NCI-H2107 treated with DMSO at 0.1 percent for 48 hours (cell line): ENCODE data around the gene CEP63.
"Not testable (repeated sequence)": the region's sequence is repeated elsewhere in the genome, so short reads cannot be mapped to it uniquely, and the experiment has no call there.

Experiments used
- DNase-seq: peaks from one replicate; lab custom pipeline; 2025; ENCODE audit not compliant: unreplicated experiment; lab: John Stamatoyannopoulos, UW

CEP63 gene

DNA sequence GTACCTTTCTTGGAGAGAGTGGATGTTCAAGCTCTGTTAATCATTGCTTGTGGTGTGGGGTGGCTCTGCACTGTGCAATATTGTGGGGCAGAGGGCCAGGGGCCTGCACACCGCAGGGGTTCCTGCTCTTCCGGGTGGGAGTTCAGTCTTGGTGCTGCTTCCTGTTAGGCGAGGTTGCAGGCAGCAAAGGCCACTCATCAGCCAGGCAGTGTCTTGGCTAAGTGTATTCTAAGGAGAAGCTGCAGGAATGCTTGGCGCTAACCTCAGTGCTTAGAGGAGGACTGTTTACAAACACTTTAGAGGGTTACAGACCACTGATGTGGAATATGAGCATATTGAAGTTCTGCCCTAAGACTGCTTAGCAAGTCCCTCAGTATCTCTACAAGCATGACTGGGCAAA is 81.7 kb downstream of the CEP63 start:
- DNase-seq, result no peak

DNA sequence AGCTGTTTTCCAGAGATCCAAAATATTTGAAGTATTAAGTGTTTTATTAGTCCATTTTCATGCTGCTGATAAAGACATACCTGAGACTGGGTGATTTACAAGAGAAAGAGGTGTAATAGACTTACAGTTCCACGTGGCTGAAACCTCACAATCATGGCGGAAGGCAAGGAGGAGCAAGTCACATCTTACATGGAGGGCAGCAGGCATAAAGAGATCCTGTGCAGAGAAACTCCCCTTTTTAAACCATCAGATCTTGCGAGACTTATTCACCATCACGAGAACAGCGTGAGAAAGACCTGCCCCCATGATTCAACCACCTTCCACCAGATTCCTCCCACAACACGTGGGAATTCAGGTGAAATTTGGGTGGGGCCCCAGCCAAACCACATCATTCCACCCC is 82.9 kb downstream of the CEP63 start:
- no peak for DNase-seq

DNA sequence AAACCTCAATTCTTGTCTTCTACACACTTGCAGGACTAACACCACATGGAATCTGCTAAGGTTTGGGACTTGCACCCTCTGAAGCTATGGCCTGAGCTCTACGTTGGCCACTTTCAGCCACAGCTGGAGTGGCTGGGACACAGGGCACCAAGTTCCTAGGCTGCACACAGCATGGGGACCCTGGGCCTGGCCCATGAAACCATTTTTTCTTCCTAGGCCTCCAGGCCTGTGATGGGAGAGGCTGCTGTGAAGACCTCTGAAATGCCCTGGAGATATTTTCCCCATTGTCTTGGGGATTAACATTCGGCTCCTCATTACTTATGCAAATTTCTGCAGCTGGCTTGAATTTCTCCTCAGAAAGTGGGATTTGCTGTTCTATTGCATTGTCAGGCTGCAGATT is 84.0 kb downstream of the CEP63 start:
- DNase-seq, result not testable (repeated sequence)

DNA sequence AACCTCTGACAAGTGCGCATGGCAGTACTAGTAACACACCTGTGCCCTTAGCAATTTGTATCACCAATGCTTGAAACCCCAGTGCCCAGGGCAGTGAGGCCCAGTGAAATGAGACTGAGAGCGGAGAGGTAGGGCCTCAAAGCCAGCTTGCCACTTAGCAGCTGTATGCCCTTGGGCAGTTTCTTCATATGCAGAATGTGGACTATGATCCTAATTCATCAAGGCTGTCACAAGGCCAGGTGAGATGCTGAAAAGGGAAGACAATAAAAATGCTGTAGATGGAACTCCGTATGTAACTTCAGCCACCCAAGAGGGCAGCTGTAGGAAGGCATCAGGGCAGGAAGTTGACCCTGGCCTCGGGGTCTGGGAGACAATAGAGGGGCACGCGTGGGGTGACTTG is 90.6 kb downstream of the CEP63 start:
- DNase-seq, result no peak

DNA sequence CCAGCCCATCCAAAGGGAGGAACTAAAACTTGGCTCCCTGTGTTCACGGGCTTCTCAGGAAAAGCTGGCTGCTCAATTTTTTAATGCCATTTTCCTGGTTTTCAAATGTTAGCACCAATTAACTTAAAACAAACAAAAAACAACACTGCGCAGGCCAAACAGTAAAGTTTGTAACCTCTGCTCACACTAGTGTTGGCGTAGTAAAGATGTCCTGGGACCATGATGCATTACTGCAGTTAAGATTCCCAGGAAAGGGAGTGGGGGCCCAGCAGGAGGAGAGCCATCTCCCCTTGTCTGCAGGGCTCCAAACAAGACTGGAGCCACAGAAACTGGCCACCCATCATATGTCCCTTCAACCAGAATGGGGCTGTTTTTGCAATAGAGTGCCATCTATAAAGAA is 91.0 kb downstream of the CEP63 start:
- DNase-seq, result no peak

DNA sequence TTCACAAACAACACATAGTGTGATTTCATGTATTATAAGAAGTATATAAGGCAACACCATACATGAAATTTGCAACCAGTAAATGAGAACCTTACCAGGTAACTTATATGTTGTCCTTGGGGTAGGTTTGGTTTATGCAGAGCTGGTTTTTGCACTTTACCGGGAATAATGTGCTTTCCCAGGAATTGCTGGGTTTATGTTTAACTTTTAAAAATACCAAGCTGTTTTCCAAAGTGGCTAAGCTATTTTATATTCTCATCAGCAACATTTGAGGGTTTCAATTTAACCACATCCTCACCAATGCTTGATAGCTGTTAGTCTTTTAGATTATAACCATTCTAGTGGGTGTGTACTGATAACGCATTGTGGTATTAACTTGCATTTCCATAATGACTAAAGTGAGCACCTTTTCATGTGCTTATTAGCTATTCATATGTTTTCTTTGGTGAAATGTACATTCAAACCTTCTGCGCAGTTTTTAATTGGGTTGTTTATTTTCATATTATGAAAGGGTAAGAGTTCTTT is 93.3 kb downstream of the CEP63 start:
- DNase-seq, result no peak

DNA sequence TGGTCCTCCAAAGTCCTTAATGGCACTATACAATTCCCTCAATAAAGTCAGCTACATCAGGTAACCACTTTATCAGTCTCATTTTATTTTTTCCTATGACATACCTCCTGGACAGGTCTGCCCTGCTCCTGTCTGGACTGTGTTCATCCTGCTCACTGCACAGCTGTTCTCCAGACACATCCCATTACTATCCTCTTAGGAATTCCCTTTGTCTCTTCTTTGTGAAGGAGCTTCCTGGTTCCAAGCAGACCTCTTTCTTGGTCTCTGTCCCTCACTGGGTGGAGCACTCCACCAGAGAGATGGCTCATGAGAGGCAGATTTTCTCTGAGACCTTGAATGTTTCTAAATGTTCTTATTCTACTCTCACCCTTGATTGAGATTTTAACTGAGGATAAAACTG is 104.9 kb downstream of the CEP63 start:
- no peak for DNase-seq

DNA sequence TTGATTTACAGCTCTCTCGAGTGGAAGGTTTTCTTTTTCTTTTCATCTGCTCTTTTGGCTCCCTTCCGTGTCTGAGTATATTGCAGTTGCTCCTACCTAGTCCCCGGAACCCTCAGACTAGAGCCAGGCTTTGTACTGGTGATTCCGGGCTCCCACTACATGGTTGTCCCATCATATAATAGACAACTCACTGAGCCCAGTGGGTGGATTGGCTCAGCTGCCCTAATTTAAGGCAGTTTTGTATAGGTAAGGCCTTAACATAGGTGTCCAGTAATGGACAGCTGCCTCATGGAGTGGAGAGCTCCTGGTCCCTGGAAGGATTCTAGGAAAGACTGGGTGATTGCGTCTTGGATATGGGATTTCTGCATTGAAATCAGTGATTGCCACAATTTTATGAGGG is 106.9 kb downstream of the CEP63 start:
- DNase-seq, result no peak

DNA sequence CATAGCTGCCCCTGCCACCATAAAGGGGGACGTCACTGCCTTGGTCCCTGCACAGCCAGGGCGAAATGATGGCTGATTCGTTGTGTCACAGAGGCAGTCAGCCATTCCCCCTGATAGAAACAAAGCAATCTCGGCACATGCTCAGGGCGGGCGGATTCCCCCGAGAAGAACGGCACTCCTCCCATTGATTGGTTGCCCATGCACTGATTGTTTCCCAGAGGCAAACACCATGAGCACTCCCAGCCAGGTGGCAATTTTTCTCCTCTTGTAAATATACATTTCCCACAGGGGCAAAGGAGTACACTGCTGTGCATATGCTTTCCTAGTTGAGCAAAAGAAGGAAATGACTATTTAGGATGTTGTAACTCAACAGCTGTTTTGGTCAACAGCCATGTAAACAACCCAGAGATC is 108.5 kb downstream of the CEP63 start:
- peak; percentile 9 for DNase-seq

DNA sequence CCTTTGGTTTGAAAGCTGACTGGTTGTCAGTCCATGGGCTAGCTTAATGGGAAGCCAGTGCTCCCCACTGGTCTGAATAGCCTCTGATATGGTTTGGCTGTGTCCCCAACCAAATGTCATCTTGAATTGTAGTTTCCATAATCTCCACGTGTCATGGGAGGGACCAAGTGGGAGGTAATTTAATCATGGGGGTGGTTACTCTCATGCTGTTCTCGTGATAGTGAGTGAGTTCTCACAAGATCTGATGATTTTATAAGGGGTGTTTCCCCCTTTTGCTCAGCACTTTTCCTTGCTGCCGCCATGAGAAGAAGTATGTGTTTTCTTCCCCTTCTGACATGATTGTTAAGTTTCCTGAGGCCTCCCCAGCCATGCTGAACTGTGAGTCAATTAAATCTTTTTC is 109.1 kb downstream of the CEP63 start:
- not testable (repeated sequence) for DNase-seq

DNA sequence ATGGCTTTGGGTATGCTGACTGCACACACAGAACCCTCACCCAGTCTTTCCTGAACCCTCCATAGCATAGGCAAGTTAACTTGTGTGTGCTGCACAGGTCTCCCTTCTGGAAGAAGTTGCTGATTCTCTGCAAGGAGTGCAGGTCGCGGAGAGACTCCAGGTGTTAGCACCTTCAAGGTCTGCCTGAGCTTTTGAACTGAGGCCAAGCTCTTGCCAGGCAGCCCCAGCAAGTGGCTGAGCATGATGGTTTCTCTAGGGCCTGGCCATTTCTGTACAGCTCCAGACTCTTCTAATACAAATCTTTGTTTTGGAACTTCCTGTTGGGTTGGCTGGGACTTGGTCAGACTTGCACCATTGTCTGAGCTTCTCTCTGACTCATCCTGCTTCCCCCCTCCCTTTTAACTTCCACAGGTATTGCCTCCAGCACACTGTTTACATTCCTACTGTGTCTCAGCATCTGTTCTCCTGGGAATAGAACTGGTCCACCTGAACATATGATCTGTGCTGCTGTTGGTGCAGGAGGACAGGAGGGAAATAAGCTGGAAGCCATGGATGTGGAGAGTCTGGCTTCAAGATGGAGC is 111.6 kb downstream of the CEP63 start:
- peak; percentile 7 for DNase-seq

DNA sequence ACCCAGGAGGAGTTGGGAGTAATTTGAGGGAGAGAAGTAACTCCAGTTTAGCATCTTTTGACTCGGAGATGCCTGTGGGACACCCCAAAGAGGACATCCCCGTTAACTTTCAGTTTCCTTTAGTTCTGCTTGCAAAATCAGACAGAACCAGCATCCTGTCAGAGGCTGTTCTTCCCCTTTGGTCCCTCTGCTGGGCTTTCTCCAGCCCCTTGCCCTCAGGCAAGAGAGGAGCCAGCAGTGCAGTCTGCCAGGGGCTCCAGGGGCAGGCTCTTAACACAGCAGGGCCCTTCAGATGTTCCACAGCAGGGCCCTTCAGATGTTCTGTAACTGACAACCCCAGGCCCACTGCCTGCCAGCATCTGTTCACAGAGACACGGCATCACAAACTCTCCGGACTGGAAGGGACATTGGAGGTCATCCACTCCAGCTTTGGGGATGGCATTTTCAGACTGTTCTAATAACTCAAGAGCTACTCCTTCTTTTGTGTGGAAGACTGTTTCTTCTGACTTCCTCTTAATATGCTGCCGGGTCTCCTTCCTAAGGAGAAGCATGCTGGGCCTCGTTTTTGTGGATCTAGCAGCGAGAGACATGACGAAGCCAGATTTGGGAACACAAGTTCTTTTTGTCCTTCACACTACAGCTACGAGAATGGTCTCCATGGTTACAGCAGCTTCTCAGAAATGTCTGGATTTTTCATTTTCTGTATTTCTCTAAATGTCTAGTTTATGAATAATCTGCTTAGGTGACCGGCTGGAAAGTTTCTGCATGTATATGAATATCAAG is 113.1 kb downstream of the CEP63 start:
- DNase-seq, result no peak

DNA sequence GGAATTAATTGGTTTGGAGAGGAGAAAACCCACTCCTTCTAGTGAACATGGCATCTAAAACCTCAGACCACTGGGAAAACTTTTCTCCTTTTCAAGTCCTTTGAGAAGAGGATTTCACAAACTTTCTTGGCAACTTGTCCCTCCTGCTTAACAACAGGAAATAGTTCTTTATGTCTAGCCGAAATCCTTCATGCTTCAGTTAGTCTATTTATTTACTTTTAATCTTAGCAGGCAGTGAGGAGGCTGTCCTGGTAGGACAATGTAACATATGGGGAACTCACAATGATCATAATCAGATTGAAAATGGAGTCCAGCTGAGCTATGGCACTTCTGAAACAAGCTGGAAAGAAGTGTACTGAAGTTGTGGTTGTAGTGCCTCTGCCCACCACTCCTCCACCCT is 114.3 kb downstream of the CEP63 start:
- DNase-seq, result no peak

DNA sequence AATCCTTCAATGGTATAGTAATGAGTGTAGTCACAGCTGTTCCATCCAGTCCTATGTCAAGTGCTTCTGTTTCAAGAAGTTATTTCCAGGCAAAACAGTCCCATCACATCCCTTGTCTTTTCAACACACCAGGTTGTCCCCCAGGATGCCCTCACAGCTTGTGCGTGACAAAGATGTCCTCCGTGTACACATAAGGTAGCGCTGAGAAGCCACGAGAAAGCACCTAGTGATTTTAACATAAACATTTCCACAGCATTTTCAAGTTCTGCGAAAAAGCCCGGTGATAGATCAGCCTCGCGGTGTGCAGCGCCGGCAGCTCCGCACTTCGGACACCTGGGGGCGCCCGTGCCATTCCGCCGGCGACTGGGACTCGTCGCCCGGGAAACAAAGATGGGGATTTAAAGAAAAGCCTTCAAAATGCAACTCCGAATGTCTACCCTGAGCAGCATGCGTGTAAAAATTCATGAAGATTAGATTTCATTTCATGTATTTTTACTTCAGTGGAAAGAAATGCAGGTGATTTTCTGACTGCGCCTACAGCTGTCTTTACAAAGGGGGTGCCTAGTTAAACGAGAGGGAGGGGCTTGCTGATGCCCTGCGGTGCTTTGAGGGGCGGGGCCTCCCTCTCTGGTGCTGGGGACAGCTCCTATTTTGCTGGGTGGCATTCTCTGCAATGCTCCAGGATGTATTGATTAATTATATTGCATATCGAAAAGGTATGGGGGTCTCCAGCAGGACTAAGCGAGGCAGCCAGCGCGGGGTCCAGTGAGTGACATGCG is 115.0 kb downstream of the CEP63 start:
- peak; percentile 35 for DNase-seq

DNA sequence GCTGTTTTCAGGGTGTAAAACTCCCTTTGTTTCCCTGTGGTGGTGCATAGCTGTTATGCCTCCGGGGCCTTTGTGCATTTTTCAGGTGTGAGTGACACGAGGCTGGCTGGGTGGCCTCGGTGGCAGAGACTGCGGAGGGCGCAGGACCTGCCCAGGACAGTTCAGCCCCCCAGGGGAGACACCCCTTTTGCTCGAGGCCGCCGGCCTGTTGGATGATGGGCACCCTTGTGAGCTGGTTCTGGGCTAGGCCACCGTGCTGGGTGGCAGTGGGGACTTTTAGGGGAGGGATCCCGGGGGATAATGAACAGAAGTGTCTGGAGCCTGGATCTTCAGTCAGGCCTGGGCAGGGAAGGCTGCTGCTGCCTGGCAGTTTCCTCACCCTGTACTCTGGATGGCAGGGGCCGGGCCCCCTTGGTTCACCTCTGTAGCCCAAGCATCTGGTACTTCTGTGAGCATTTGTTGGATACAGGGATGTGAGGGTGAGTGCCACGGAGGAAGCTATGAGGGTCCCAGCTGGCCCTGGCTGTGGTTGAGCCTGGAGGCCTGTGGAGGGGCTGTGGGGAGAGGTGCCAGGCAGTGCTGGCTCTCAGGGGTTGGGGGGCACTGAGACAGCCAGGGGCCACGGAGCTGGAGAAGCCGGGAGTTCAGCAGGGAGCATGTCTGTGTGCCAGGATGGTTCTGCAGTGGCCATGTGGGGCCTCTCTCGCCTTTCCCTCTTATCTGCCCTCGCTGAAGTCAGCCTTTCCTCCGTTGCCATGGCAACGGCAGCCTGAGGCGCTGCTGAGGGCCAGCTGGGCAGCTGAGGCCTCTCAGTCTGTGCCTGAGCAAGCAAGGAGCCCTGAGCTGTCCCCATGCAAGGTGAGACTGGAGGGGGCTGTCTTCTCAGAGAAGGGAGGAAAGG is 115.9 kb downstream of the CEP63 start:
- no peak for DNase-seq

DNA sequence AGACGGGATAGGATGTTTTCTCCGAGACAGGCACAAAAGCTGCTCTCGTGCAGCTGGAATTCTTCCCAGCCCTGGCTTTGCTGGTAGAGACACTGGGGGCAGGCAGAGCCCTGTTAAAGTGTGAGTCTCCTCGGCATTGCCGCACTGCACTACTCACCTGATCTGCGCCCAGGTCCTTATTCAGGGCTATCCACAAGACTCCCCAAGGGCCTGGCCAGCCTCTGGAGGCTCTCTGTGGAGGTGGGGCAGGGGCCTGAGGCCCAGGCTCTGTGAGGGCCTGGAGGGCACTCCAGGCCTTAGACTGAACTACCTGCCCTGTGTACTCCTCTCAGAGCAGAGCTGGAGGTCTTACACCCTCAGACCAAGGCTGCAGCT is 116.6 kb downstream of the CEP63 start:
- no peak for DNase-seq

DNA sequence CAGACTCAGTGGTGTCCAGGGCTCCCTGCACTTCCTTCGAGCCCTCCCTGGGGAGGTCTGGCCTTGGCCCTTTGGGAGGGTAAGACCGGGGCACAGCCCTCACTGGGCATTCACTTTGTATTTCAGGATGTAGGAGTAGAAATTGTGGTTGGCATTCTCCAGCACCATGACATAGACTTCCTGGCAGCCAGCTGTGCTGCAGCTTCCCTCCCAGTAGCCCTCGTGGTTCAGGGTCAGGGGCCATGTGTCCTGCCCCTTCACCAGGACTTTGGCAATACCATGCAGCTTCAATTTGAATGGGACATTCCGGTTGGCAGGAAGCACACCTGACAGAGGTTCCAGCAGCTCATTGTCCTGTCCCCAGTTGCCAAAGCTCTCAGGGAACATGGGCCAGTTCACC is 117.6 kb downstream of the CEP63 start:
- no peak for DNase-seq

DNA sequence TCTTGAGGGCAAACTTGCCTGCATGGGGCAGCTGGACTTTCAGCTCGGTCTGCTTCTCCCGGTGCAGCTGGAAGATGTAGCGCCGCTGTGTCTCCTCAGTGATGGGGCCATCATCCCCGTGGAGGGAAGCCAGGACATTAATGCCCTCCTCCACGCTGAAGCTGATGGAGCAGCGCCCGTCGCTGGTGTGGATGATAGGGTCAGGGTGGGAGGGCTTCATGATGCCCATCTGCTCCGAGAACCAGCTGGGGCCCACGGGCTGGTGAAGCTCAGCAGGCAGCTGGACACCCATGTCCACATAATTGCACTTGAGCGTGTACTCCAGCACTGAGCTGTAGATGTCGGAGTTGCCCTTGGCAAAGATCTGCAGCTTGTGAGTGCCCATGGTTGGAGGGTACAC is 118.1 kb downstream of the CEP63 start:
- no peak for DNase-seq

DNA sequence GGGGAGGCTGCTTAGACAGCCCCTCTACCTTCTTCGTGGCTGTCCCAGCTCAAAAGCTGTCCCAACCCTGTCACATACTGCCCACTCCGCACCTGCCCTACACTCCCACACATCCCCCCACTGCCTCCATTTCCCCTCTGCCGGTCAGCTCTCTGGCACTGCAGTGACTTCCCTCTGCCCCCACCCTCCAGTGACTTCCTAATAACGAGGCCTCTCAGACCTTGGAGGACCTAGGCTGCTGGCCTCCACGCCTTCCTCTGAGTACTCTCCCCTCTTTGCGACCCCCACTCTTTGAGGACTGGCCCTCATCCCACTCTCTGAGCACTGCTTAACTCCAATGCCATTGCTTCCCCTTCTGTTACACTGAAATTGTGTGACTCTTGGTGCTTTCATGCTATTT is 119.7 kb downstream of the CEP63 start:
- DNase-seq, result no peak

DNA sequence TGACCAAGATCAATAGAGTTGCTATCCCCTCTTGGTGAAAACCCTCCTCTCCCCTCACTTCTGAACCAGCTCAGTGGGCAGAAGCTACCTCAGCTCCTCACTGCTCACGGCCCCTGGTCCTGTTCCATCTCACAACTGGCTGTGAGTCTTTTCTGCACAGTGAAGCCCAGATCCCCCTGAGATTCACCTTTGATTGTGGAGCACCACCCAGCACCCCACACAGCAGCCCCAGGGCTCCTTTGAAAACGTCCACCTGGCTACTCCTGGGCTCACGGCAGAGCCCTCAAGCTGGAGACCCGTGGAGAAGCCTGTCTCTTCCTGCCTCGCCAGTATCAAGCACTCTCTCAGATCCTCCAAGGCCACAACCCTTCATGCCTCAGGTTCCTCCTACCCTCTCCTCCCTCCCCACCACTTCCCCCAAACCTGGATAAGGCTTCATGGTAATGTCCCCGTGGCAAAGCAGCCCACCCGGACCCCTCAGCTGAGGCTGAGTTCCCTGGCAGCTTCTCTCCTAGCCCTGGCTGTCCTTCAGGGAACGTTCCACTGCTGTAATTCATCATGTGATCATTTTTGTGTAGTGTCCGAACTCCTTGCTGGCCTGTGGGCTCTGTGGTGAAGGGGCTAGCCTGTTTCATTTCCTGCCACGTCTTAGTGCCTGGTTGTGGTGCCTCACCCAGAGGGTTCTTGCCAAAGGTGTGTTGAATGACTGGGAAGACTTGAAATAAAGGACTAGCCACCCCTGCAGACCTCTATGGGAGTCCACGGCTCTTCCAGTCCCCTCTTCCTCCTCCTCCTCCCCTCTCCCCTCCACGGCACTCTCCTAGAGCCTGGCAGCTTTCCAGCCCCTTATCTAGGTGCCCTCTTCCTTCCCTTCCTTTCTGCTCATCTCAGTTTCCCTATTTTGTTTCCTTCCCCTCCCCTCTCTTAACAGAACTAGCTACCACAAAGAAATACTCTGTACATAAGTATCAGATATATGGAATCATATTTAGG is 120.5 kb downstream of the CEP63 start:
- DNase-seq, result no peak
